GM23338 (cell line): Measurements from ENCODE around the gene ANKFN1. TPM values are rescaled to one million over a fixed set of nuclear protein-coding genes. Genes with fewer than 3 reads are reported as not detected.

Experiments used
- ATAC-seq: fragments of 200-7000 bp; cut with Tn5 transposase; 3 replicates; pipeline ENCODE4 v1.9.1; 2020
- DNase-seq: peaks from one replicate; pipeline ENCODE4 v3.0.0-alpha.2; 2015; ENCODE audit warnings: low spot score
- H2AFZ ChIP-seq: fragments of 200-600 bp; sonication (generic); 2 replicates; pipeline ENCODE4 v1.8.0; 2016; ENCODE audit warnings: antibody characterized with exemption, mild to moderate bottlenecking, moderate library complexity
- H3F3A ChIP-seq: fragments of 200-600 bp; sonication (generic); replicated peaks from 2 replicates; pipeline ENCODE4 v1.8.0; 2017; ENCODE audit warnings: antibody characterized with exemption, mixed run types, low read depth
- H3K27ac ChIP-seq: fragments of 200-600 bp; sonication (generic); 2 replicates; pipeline ENCODE4 v1.6.1; 2016; ENCODE audit warnings: low read depth
- H3K27me3 ChIP-seq: fragments of 200-600 bp; sonication (generic); 2 replicates; pipeline ENCODE4 v1.8.0; 2016; ENCODE audit warnings: mild to moderate bottlenecking, mixed run types, moderate library complexity; ENCODE audit not compliant: insufficient read depth
- H3K36me3 ChIP-seq: fragments of 200-600 bp; sonication (generic); 2 replicates; pipeline ENCODE4 v1.8.0; 2016; ENCODE audit warnings: mild to moderate bottlenecking; ENCODE audit not compliant: insufficient read depth
- H3K4me1 ChIP-seq: fragments of 200-600 bp; sonication (generic); 2 replicates; pipeline ENCODE4 v1.8.0; 2016; ENCODE audit warnings: mild to moderate bottlenecking, moderate library complexity; ENCODE audit not compliant: insufficient read depth
- H3K4me2 ChIP-seq: fragments of 200-600 bp; sonication (generic); 2 replicates; pipeline ENCODE4 v1.7.1; 2017; ENCODE audit warnings: mixed run types
- H3K4me3 ChIP-seq: fragments of 200-600 bp; sonication (generic); 2 replicates; pipeline ENCODE4 v1.6.1; 2016; ENCODE audit warnings: mixed run types
- H3K79me2 ChIP-seq: fragments of 200-600 bp; sonication (generic); replicated peaks from 2 replicates; pipeline ENCODE4 v1.8.0; 2017; ENCODE audit warnings: mild to moderate bottlenecking; ENCODE audit not compliant: insufficient read depth
- H3K9me2 ChIP-seq: fragments of 200-600 bp; sonication (generic); 2 replicates; pipeline ENCODE4 v1.8.0; 2017; ENCODE audit not compliant: insufficient read depth
- H4K20me1 ChIP-seq: fragments of 200-600 bp; sonication (generic); replicated peaks from 2 replicates; pipeline ENCODE4 v1.8.0; 2017; ENCODE audit warnings: mild to moderate bottlenecking; ENCODE audit not compliant: insufficient read depth
- H3K27ac Mint-ChIP-seq: 2 replicates; pipeline ENCODE4 v1.8.0; 2020; ENCODE audit warnings: inconsistent platforms, mild to moderate bottlenecking, moderate library complexity, mixed read lengths
- H3K27me3 Mint-ChIP-seq: 3 replicates; pipeline ENCODE4 v1.8.0; 2022; ENCODE audit warnings: low read depth, mild to moderate bottlenecking, moderate library complexity, mixed read lengths, inconsistent platforms; ENCODE audit not compliant: insufficient read depth, poor library complexity
- H3K36me3 Mint-ChIP-seq: 3 replicates; pipeline ENCODE4 v1.8.0; 2021; ENCODE audit warnings: low read depth, mild to moderate bottlenecking, inconsistent platforms, moderate library complexity, mixed read lengths
- H3K4me1 Mint-ChIP-seq: 3 replicates; pipeline ENCODE4 v1.8.0; 2020; ENCODE audit warnings: mild to moderate bottlenecking, inconsistent platforms, mixed read lengths
- H3K4me3 Mint-ChIP-seq: 3 replicates; pipeline ENCODE4 v1.8.0; 2021; ENCODE audit warnings: moderate library complexity, mild to moderate bottlenecking, inconsistent platforms, mixed read lengths
- H3K9me3 Mint-ChIP-seq: 3 replicates; pipeline ENCODE4 v1.8.0; 2020; ENCODE audit warnings: moderate library complexity, mild to moderate bottlenecking, inconsistent platforms, mixed read lengths
- CREB1 ChIP-seq: fragments of 250-450 bp; sonication (Bioruptor Pico); IDR thresholded peaks from 2 replicates; pipeline ENCODE4 v1.5.0; 2020; ENCODE audit warnings: low read depth, mild to moderate bottlenecking, moderate library complexity
- EZH2 ChIP-seq: fragments of 200-600 bp; sonication (generic); IDR thresholded peaks from one replicate; pipeline ENCODE4 v1.8.0; 2017; ENCODE audit warnings: antibody characterized with exemption, mild to moderate bottlenecking, low read depth; ENCODE audit not compliant: unreplicated experiment
- EZH2phosphoT487 ChIP-seq: fragments of 200-600 bp; sonication (generic); IDR thresholded peaks from one replicate; pipeline ENCODE4 v1.8.1; 2018; ENCODE audit warnings: antibody characterized with exemption; ENCODE audit not compliant: unreplicated experiment
- JUNB ChIP-seq: IDR thresholded peaks from one replicate; pipeline ENCODE4 v1.6.1; 2016; ENCODE audit warnings: antibody characterized with exemption; ENCODE audit not compliant: unreplicated experiment
- NANOG ChIP-seq: IDR thresholded peaks from 2 replicates; pipeline ENCODE4 v1.6.1; 2016; ENCODE audit warnings: antibody characterized with exemption, borderline replicate concordance
- POLR2AphosphoS5 ChIP-seq: IDR thresholded peaks from 2 replicates; pipeline ENCODE4 v1.6.1; 2016; ENCODE audit warnings: antibody characterized with exemption, low read depth
- REST ChIP-seq: IDR thresholded peaks from one replicate; pipeline ENCODE4 v1.6.1; 2018; ENCODE audit warnings: antibody characterized with exemption; ENCODE audit not compliant: unreplicated experiment
- STAT1 ChIP-seq: IDR thresholded peaks from one replicate; pipeline ENCODE4 v1.6.1; 2016; ENCODE audit warnings: antibody characterized with exemption; ENCODE audit not compliant: unreplicated experiment
- ZNF114 ChIP-seq: fragments of 250-450 bp; sonication (Bioruptor Pico); IDR thresholded peaks from 2 replicates; pipeline ENCODE4 v1.5.0; 2020; ENCODE audit warnings: mild to moderate bottlenecking, moderate library complexity
- ZNF331 ChIP-seq: fragments of 250-450 bp; sonication (Bioruptor Pico); IDR thresholded peaks from 2 replicates; pipeline ENCODE4 v1.5.0; 2020; ENCODE audit warnings: low read depth, mild to moderate bottlenecking, moderate library complexity
- polyA plus RNA-seq: library from polyadenylated mRNA; unstranded; fragments of >200 nt; fragmentation: Nextera tagmentation; extraction: Ambion mirVana; gene quantifications from 2 replicates; pipeline ENCODE4 v1.2.1, GENCODE V29; 2016
- total RNA-seq: library from RNA; depleted of rRNA; stranded (reverse); fragments of >200 nt; shearing (Covaris generic); gene quantifications from 2 replicates; pipeline ENCODE4 v1.2.3, GENCODE V29; 2014
- TF ChIP-seq, protein P1 (sequence below): fragments of 250-450 bp; sonication (Bioruptor Pico); IDR thresholded peaks from 2 replicates; pipeline ENCODE4 v1.5.0; 2020; ENCODE audit warnings: mild to moderate bottlenecking, moderate library complexity
- TF ChIP-seq, protein P2 (sequence below): IDR thresholded peaks from 2 replicates; pipeline ENCODE4 v1.6.1; 2016; ENCODE audit warnings: antibody characterized with exemption
- TF ChIP-seq, protein P3 (sequence below), 2 experiments: fragments of 200-600 bp in 1 of 2; sonication (generic) in 1 of 2; conservative IDR thresholded peaks; 2 replicates each; pipeline versions ENCODE4 v1.5.1 to v1.6.1; 2016 to 2017; ENCODE audit warnings: antibody characterized with exemption in 2 of 2, low read depth in 2 of 2, mild to moderate bottlenecking in 2 of 2, moderate library complexity in 1 of 2

ANKFN1 gene
- total and polyA plus RNA-seq, 2 experiments from 2014 or later = not detected

GRCh38 chr17:56351675-56352074 lies 198.4 kb downstream of the ANKFN1 start:
- Mint-ChIP-seq H3K4me3 (no peak overlapping the region), H3K36me3 (no peaks in the 10 kb centered on the region), H3K9me3 (no peaks in the 10 kb centered on the region; the same call in 1 of the 3 replicates), H3K27me3 (no peaks in the 10 kb centered on the region), H3K4me1 (no peaks in the 10 kb centered on the region), H3K27ac (no peak overlapping the region)
- no peak overlapping the region for H2AFZ ChIP-seq
- no peaks in the 10 kb centered on the region for H4K20me1 ChIP-seq
- H3K4me2 ChIP-seq = no peak overlapping the region
- no peak for TF ChIP-seq ZNF114 (CRISPR knock-in tag)
- no peak for TF ChIP-seq ZNF331 (CRISPR knock-in tag)
- TF ChIP-seq, protein P1, sequence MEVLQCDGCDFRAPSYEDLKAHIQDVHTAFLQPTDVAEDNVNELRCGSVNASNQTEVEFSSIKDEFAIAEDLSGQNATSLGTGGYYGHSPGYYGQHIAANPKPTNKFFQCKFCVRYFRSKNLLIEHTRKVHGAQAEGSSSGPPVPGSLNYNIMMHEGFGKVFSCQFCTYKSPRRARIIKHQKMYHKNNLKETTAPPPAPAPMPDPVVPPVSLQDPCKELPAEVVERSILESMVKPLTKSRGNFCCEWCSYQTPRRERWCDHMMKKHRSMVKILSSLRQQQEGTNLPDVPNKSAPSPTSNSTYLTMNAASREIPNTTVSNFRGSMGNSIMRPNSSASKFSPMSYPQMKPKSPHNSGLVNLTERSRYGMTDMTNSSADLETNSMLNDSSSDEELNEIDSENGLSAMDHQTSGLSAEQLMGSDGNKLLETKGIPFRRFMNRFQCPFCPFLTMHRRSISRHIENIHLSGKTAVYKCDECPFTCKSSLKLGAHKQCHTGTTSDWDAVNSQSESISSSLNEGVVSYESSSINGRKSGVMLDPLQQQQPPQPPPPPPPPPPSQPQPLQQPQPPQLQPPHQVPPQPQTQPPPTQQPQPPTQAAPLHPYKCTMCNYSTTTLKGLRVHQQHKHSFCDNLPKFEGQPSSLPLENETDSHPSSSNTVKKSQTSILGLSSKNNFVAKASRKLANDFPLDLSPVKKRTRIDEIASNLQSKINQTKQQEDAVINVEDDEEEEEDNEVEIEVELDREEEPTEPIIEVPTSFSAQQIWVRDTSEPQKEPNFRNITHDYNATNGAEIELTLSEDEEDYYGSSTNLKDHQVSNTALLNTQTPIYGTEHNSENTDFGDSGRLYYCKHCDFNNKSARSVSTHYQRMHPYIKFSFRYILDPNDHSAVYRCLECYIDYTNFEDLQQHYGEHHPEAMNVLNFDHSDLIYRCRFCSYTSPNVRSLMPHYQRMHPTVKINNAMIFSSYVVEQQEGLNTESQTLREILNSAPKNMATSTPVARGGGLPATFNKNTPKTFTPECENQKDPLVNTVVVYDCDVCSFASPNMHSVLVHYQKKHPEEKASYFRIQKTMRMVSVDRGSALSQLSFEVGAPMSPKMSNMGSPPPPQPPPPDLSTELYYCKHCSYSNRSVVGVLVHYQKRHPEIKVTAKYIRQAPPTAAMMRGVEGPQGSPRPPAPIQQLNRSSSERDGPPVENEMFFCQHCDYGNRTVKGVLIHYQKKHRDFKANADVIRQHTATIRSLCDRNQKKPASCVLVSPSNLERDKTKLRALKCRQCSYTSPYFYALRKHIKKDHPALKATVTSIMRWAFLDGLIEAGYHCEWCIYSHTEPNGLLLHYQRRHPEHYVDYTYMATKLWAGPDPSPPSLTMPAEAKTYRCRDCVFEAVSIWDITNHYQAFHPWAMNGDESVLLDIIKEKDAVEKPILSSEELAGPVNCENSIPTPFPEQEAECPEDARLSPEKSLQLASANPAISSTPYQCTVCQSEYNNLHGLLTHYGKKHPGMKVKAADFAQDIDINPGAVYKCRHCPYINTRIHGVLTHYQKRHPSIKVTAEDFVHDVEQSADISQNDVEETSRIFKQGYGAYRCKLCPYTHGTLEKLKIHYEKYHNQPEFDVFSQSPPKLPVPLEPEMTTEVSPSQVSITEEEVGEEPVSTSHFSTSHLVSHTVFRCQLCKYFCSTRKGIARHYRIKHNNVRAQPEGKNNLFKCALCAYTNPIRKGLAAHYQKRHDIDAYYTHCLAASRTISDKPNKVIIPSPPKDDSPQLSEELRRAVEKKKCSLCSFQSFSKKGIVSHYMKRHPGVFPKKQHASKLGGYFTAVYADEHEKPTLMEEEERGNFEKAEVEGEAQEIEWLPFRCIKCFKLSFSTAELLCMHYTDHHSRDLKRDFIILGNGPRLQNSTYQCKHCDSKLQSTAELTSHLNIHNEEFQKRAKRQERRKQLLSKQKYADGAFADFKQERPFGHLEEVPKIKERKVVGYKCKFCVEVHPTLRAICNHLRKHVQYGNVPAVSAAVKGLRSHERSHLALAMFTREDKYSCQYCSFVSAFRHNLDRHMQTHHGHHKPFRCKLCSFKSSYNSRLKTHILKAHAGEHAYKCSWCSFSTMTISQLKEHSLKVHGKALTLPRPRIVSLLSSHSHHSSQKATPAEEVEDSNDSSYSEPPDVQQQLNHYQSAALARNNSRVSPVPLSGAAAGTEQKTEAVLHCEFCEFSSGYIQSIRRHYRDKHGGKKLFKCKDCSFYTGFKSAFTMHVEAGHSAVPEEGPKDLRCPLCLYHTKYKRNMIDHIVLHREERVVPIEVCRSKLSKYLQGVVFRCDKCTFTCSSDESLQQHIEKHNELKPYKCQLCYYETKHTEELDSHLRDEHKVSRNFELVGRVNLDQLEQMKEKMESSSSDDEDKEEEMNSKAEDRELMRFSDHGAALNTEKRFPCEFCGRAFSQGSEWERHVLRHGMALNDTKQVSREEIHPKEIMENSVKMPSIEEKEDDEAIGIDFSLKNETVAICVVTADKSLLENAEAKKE (CRISPR knock-in tag) = no peak
- TF ChIP-seq EZH2phosphoT487 = no peak
- TF ChIP-seq, protein P2, sequence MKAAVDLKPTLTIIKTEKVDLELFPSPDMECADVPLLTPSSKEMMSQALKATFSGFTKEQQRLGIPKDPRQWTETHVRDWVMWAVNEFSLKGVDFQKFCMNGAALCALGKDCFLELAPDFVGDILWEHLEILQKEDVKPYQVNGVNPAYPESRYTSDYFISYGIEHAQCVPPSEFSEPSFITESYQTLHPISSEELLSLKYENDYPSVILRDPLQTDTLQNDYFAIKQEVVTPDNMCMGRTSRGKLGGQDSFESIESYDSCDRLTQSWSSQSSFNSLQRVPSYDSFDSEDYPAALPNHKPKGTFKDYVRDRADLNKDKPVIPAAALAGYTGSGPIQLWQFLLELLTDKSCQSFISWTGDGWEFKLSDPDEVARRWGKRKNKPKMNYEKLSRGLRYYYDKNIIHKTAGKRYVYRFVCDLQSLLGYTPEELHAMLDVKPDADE = no peak
- TF ChIP-seq EZH2 = no peak
- no peak for TF ChIP-seq STAT1
- TF ChIP-seq JUNB = no peak
- no peak for TF ChIP-seq NANOG
- TF ChIP-seq REST = no peak
- no peak for TF ChIP-seq POLR2AphosphoS5
- TF ChIP-seq CREB1 (CRISPR knock-in tag) = no peak
- TF ChIP-seq, protein P3, sequence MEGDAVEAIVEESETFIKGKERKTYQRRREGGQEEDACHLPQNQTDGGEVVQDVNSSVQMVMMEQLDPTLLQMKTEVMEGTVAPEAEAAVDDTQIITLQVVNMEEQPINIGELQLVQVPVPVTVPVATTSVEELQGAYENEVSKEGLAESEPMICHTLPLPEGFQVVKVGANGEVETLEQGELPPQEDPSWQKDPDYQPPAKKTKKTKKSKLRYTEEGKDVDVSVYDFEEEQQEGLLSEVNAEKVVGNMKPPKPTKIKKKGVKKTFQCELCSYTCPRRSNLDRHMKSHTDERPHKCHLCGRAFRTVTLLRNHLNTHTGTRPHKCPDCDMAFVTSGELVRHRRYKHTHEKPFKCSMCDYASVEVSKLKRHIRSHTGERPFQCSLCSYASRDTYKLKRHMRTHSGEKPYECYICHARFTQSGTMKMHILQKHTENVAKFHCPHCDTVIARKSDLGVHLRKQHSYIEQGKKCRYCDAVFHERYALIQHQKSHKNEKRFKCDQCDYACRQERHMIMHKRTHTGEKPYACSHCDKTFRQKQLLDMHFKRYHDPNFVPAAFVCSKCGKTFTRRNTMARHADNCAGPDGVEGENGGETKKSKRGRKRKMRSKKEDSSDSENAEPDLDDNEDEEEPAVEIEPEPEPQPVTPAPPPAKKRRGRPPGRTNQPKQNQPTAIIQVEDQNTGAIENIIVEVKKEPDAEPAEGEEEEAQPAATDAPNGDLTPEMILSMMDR (conservative IDR thresholded peaks at IDR 0.05; ENCODE audit: low read depth in 2 of 2) = no peak
- no peaks in the 10 kb centered on the region for H3K79me2 ChIP-seq
- no peak overlapping the region for H3K4me3 ChIP-seq
- H3K36me3 ChIP-seq = no peaks in the 10 kb centered on the region
- no peaks in the 10 kb centered on the region for H3F3A ChIP-seq
- H3K9me2 ChIP-seq = no peaks in the 10 kb centered on the region; the same call in 1 of the 2 replicates
- H3K27me3 ChIP-seq = no peaks in the 10 kb centered on the region
- DNase-seq (no peak), ATAC-seq (no peak)
- H3K4me1 ChIP-seq = no peaks in the 10 kb centered on the region
- H3K27ac ChIP-seq = no peak overlapping the region
